Stimulated activated CD8-positive, alpha-beta memory T cell treated with anti-CD3 and anti-CD28 coated beads, Interleukin-12 subunit alpha, Interleukin-12 subunit beta, amount 100 ng/mL, for 4 hours (primary cell): ENCODE results near the gene HNRNPM.

Experiments used
- DNase-seq: peaks from one replicate; pipeline ENCODE4 v3.0.0-alpha.2; 2020; ENCODE audit warnings: low read depth

The HNRNPM gene

GRCh38 chr19:8487137-8487851 is 42.5 kb downstream of the HNRNPM start:
- peak; percentile 29 for DNase-seq

- DNase-seq: no peak
These were observed 43.6 kb downstream of the HNRNPM start for GRCh38 chr19:8488365-8488764.

GRCh38 chr19:8489561-8490394 is 45.0 kb downstream of the HNRNPM start:
- no peak for DNase-seq

GRCh38 chr19:8490395-8490760 is 45.6 kb downstream of the HNRNPM start:
- no peak for DNase-seq

- DNase-seq: no peak
These were observed 46.1 kb downstream of the HNRNPM start for GRCh38 chr19:8490873-8491272.

- no peak for DNase-seq
These were observed 46.8 kb downstream of the HNRNPM start for GRCh38 chr19:8491574-8491973.

GRCh38 chr19:8494158-8494557 is 49.4 kb downstream of the HNRNPM start:
- DNase-seq: no peak

- no peak for DNase-seq
These were observed 53.5 kb downstream of the HNRNPM start for GRCh38 chr19:8498295-8498694.

- DNase-seq: no peak
These were observed 54.5 kb downstream of the HNRNPM start for GRCh38 chr19:8499048-8499833.

GRCh38 chr19:8500158-8500557 is 55.4 kb downstream of the HNRNPM start:
- DNase-seq: no peak

- no peak for DNase-seq
These were observed 56.7 kb downstream of the HNRNPM start for GRCh38 chr19:8501516-8501915.

- DNase-seq: no peak
These were observed 57.2 kb downstream of the HNRNPM start for GRCh38 chr19:8501981-8502380.

- DNase-seq: no peak
These were observed 58.7 kb downstream of the HNRNPM start for GRCh38 chr19:8503510-8503909.

GRCh38 chr19:8504171-8504570 is 59.4 kb downstream of the HNRNPM start:
- no peak for DNase-seq

GRCh38 chr19:8504919-8505318 is 60.1 kb downstream of the HNRNPM start:
- no peak for DNase-seq

GRCh38 chr19:8505680-8506401 is 61.1 kb downstream of the HNRNPM start:
- peak; percentile 54 for DNase-seq

- no peak for DNase-seq
These were observed 61.7 kb downstream of the HNRNPM start for GRCh38 chr19:8506402-8506957.

GRCh38 chr19:8510589-8511115 is 65.9 kb downstream of the HNRNPM start:
- no peak for DNase-seq

GRCh38 chr19:8511573-8512101 is 66.9 kb downstream of the HNRNPM start:
- no peak for DNase-seq

- no peak for DNase-seq
These were observed 67.6 kb downstream of the HNRNPM start for GRCh38 chr19:8512115-8512967.
